Endodermal cell (in vitro differentiated cells): ENCODE data around the gene JPT2. TPM values are rescaled to one million over a fixed set of nuclear protein-coding genes. Genes with fewer than 3 reads are reported as not detected.

Experiments used
- DNase-seq: peaks from one replicate; pipeline ENCODE4 v3.0.0-alpha.2; 2017
- H3K27ac ChIP-seq: 2 replicates; pipeline ENCODE4 v1.5.1; 2013; ENCODE audit warnings: mild to moderate bottlenecking, low read depth, low read length, moderate library complexity
- H3K27me3 ChIP-seq: 2 replicates; pipeline ENCODE4 v1.6.1; 2013; ENCODE audit warnings: mild to moderate bottlenecking, low read length, moderate library complexity; ENCODE audit not compliant: insufficient read depth, control insufficient read depth, poor library complexity, severe bottlenecking
- H3K36me3 ChIP-seq: 2 replicates; pipeline ENCODE4 v1.7.0; 2013; ENCODE audit warnings: mild to moderate bottlenecking, low read length, moderate library complexity; ENCODE audit not compliant: control insufficient read depth, insufficient read depth
- H3K4me1 ChIP-seq: one replicate; pipeline ENCODE4 v1.7.0; 2013; ENCODE audit warnings: low read length; ENCODE audit not compliant: control insufficient read depth, insufficient read depth
- H3K4me3 ChIP-seq: 2 replicates; pipeline ENCODE4 v1.5.1; 2013; ENCODE audit warnings: mild to moderate bottlenecking, low read length, moderate library complexity
- H3K9ac ChIP-seq: 2 replicates; pipeline ENCODE4 v1.6.1; 2013; ENCODE audit warnings: mild to moderate bottlenecking, low read length, moderate library complexity; ENCODE audit not compliant: poor library complexity, severe bottlenecking; ENCODE audit errors: extremely low read depth
- H3K9me3 ChIP-seq: 2 replicates; pipeline ENCODE4 v1.6.1; 2013; ENCODE audit warnings: mild to moderate bottlenecking, low read length, moderate library complexity; ENCODE audit not compliant: control insufficient read depth
- H3K27ac Mint-ChIP-seq: 2 replicates; pipeline ENCODE4 v1.8.0; 2020; ENCODE audit warnings: mixed read lengths
- H3K27me3 Mint-ChIP-seq: 2 replicates; pipeline ENCODE4 v1.8.0; 2021; ENCODE audit warnings: mild to moderate bottlenecking, mixed read lengths; ENCODE audit not compliant: insufficient read depth
- H3K36me3 Mint-ChIP-seq: 2 replicates; pipeline ENCODE4 v1.8.0; 2020; ENCODE audit warnings: low read depth, mixed read lengths
- H3K4me1 Mint-ChIP-seq: 2 replicates; pipeline ENCODE4 v1.8.0; 2020; ENCODE audit warnings: mixed read lengths
- H3K4me3 Mint-ChIP-seq: 2 replicates; pipeline ENCODE4 v1.8.0; 2020; ENCODE audit warnings: mild to moderate bottlenecking, moderate library complexity, mixed read lengths
- H3K9me3 Mint-ChIP-seq: 2 replicates; pipeline ENCODE4 v1.8.0; 2020; ENCODE audit warnings: mild to moderate bottlenecking, mixed read lengths
- whole genome bisulfite sequencing, 2 experiments: methylation state at CpG; one replicate each; pipeline versions ENCODE4 v1.1.5 to v1.1.7; 2013; ENCODE audit warnings: missing lambda C conversion rate in 2 of 2, mixed read lengths in 1 of 2; ENCODE audit not compliant: insufficient coverage in 1 of 2, insufficient read length in 1 of 2; 5-methylcytosine and 5-hydroxymethylcytosine counted together
- total RNA-seq, 2 donors: library from RNA; stranded (reverse); fragmentation: NEBNext Ultra II Directional in 1 of 2; extraction: Animal tissue kit (Norgen Biotek cat#: 25700) in 1 of 2; gene quantifications; 2 replicates in 1 of 2; 3 replicates in 1 of 2; pipeline ENCODE4 v1.2.1, GENCODE V29; 2021
- TF ChIP-seq, protein P1 (sequence below): fragments of 200-600 bp; sonication (generic); conservative IDR thresholded peaks from 2 replicates; pipeline ENCODE4 v1.5.0; 2021; ENCODE audit warnings: antibody characterized with exemption, mild to moderate bottlenecking

The JPT2 gene
- total RNA-seq, 2 donors from 2014 or later: 161 to 168 TPM

DNA sequence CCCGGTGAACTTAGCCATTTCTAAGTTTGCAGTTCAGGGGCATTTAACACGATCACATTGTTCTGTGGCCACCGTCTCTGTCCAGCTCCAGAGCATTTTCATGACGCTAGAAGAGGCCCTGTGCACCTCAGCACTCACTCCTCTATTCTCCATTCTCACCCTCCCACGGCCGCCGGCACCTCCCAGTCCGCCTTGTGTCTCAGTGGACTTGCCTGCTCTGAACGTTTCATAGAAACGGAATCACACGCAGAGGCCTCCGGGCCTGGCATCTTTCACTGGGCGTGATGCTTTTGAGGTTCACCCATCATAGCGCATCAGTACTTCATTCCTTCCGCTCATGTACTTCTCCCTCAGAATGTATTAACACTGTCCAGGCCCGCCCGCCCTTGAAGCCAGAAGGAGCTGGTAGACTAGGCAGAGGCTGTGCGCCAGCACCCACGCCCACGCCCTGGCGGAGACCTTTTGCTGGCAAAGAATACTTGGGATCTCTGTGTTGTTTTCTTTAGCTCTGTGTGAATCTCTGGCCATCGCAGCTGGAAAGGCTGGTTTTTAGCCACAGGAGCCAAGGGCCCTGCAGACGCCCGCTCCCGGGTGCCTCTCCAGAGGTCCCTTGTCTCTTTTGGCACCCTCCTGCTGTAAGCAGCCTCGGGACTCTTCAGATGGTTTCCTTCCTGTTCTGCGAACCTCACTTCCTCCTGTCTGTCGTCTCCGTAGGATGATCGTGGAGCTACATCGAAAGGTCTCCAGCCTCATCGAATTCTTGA is 23.4 kb upstream of the JPT2 start:
- Histone ChIP-seq H3K9ac (no peak overlapping the region), H3K4me3 (no peak overlapping the region), H3K9me3 (no peaks in the 10 kb centered on the region), H3K4me1 (no peaks in the 10 kb centered on the region), H3K36me3 (peaks cover 74% of the 10 kb centered on the region), H3K27me3 (no peaks in the 10 kb centered on the region), H3K27ac (no peak overlapping the region)
- Mint-ChIP-seq H3K9me3 (no peaks in the 10 kb centered on the region), H3K27me3 (no peaks in the 10 kb centered on the region), H3K36me3 (peaks cover 70% of the 10 kb centered on the region), H3K4me3 (no peak overlapping the region), H3K27ac (no peak overlapping the region), H3K4me1 (no peaks in the 10 kb centered on the region)
- DNase-seq: no peak
- TF ChIP-seq, protein P1, sequence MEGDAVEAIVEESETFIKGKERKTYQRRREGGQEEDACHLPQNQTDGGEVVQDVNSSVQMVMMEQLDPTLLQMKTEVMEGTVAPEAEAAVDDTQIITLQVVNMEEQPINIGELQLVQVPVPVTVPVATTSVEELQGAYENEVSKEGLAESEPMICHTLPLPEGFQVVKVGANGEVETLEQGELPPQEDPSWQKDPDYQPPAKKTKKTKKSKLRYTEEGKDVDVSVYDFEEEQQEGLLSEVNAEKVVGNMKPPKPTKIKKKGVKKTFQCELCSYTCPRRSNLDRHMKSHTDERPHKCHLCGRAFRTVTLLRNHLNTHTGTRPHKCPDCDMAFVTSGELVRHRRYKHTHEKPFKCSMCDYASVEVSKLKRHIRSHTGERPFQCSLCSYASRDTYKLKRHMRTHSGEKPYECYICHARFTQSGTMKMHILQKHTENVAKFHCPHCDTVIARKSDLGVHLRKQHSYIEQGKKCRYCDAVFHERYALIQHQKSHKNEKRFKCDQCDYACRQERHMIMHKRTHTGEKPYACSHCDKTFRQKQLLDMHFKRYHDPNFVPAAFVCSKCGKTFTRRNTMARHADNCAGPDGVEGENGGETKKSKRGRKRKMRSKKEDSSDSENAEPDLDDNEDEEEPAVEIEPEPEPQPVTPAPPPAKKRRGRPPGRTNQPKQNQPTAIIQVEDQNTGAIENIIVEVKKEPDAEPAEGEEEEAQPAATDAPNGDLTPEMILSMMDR: no peak
- WGBS, 2 experiments: 95 to 96% methylated on average over 21 to 32 of the region's 32 CpGs

DNA sequence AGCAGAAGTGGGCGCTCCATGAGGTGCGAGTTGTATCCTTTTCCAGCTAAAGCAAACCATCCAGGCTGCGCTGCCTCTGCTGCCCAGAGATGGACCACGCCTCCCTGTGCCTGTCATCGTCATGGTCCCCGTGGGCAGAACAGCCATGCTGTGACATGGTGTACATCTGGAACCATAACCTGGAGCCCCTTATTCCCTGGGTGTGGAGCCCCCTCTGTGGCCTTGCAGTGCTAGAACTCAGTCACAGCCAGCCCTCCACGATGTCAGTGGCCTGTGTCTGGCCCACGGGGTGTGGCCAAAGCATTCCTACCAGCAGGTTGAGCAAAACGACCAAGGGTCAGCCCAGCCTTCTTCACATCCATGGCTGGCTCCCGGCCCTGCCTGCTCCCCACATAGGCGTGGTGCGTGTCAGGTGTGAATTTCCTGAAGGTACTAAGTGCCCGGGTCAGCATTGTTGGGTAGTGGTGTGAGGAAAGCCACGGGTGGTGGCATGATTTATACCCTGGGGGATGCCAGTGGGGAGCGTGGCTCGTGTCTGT is 22.7 kb upstream of the JPT2 start:
- H3K27ac ChIP-seq: no peak overlapping the region
- DNase-seq: no peak
- Mint-ChIP-seq H3K36me3 (peaks cover 70% of the 10 kb centered on the region), H3K27ac (no peak overlapping the region), H3K4me3 (no peak overlapping the region), H3K9me3 (no peaks in the 10 kb centered on the region), H3K4me1 (no peaks in the 10 kb centered on the region), H3K27me3 (no peaks in the 10 kb centered on the region)
- no peaks in the 10 kb centered on the region for H3K27me3 ChIP-seq
- no peak overlapping the region for H3K4me3 ChIP-seq
- H3K9ac ChIP-seq: no peak overlapping the region
- TF ChIP-seq, protein P1: no peak
- H3K4me1 ChIP-seq: no peaks in the 10 kb centered on the region
- peaks cover 78% of the 10 kb centered on the region for H3K36me3 ChIP-seq
- WGBS, 2 experiments: 93 to 94% methylated on average over 10 to 16 of the region's 16 CpGs
- H3K9me3 ChIP-seq: no peaks in the 10 kb centered on the region

DNA sequence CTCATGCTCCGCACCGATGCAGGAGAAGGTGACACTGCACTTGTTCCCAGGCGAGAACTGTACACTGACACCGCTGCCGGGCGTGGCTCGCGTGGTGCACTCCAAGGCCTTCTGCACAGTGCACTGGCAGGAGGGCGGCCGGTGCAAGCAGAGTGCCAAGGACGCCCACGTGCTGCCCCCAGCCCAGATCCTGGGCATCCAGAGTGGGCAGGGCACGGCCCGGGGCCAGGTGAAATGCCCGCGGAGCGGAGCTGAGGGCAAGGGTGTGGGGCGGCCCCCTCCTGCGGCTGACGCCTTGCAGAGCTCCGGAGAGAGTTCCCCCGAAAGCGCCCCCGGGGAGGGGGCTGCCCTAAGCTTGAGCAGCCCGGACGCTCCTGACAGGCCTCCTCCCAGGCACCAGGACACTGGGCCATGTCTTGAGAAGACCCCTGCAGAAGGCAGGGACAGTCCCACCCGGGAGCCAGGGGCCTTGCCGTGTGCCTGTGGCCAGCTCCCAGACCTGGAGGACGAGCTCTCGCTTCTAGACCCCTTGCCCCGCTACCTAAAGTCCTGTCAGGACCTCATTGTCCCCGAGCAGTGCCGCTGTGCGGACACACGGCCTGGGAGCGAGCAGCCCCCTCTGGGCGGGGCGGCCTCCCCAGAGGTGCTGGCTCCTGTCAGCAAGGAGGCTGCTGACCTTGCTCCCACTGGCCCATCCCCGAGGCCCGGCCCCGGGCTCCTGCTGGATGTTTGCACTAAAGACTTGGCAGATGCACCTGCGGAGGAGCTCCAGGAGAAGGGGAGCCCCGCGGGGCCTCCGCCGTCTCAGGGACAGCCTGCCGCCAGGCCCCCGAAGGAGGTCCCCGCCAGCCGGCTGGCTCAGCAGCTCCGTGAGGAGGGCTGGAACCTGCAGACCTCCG is 21.9 kb upstream of the JPT2 start:
- 95% methylated on average over 42 to 52 of the region's 52 CpGs for WGBS, 2 experiments
- Mint-ChIP-seq H3K4me3 (no peak overlapping the region), H3K36me3 (peaks cover 63% of the 10 kb centered on the region)

More for the DNA sequence above, 21.9 kb upstream of the JPT2 start:
- Mint-ChIP-seq H3K9me3 (no peaks in the 10 kb centered on the region), H3K27ac (no peak overlapping the region), H3K4me1 (no peaks in the 10 kb centered on the region), H3K27me3 (no peaks in the 10 kb centered on the region)
- Histone ChIP-seq H3K4me3 (no peak overlapping the region), H3K27me3 (no peaks in the 10 kb centered on the region), H3K36me3 (peaks cover 75% of the 10 kb centered on the region), H3K27ac (no peak overlapping the region), H3K9ac (no peak overlapping the region), H3K4me1 (no peaks in the 10 kb centered on the region), H3K9me3 (no peaks in the 10 kb centered on the region)
- TF ChIP-seq, protein P1: no peak
- DNase-seq: no peak
